ENCODE measurements around the gene VPS4B.

DNA sequence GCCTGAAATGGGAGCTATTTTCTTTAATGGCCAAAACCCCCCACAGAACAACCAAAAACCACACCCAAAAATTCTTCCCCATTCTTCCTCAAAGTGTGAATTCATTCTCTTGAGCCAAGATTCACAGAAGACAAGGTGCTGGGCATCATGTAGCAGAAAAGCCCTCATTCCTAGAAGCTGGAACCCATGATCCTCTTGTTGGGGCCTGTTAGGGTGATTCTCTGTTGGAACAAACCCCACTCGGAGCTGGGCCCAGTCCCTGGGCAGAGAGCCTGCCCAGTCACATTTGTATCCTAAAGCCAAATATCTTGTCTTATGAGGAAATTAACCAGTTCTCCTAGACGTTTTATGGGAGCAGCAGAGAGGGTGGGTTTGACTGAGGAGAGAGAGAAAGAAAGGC lies 22.8 kb upstream of the VPS4B start:
- TF ChIP-seq CTCF (IDR thresholded peaks at IDR 0.05): no peak
- TF ChIP-seq POLR2A (IDR thresholded peaks at IDR 0.05): no peak
